HG03342 (cell line): ENCODE measurements around the gene HPCAL1.

Source experiments
- ATAC-seq: cut with Tn5 transposase; IDR thresholded peaks from one replicate; pipeline ENCODE4 v1.9.1; 2021; ENCODE audit warnings: mild to moderate bottlenecking, moderate library complexity; ENCODE audit not compliant: unreplicated experiment

HPCAL1 gene

DNA sequence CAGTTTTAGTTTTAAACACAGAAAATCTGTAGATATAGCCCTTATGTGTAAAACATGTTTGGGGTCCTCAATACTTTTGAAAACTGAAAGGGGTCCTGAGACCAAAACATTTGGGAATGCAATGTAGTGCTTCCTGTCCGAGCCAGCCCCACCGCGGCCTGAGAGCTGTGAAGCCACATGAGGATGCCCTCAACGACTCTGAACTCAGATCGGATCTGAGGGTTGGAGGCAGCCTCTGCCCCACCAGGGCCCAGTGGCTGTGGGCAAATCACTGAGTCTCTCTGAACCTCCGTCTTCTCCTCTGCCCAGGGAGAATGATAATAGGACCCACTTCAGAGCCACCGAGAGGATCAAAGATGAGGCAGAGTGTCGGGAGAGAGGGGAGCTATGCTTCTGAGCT, 33.4 kb upstream of the HPCAL1 start:
- no peak for ATAC-seq

DNA sequence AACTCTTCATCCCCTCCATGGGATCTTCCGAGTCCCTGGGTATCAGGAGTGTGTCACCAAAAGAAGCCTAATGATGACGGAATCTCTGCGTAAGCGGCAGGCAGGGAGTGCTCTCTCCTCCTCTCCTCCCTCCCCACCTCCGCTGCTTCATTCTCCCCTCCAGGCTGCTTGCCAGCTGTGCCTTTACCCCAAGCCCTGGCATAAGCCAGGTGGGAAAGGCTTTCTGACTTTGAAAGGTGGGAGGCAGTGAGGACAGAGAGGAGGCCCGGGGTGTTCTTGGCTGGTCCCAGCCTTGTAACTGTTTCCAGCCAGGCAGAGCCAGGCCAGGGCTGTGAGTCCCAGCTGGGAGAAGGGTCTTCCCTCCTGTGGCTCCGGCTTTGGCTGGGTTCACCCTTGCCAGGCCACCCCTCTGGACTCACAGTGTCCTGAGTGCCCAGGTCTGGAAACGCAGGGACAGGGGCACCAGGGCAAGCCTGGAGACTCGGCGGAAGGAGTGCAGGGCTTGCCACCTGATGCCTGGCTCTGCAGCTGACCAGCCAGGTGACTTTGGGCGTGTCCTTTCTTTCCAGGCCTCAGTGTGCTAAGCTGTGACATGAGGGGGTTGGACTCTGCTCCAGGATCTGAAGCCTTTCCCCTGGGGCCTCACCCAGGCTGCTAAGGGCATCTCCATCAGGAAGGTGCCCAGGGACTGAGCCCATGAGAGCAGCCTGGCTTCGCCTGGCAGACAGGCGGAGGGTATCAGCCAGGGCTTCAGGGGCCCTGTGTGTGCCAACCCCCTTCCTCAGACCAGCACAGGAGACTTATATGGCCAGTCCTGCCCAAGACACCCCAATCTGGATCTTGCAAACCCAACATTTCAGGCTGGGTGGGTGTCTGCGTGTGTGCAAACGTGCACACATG, 32.7 kb upstream of the HPCAL1 start:
- ATAC-seq = no peak

DNA sequence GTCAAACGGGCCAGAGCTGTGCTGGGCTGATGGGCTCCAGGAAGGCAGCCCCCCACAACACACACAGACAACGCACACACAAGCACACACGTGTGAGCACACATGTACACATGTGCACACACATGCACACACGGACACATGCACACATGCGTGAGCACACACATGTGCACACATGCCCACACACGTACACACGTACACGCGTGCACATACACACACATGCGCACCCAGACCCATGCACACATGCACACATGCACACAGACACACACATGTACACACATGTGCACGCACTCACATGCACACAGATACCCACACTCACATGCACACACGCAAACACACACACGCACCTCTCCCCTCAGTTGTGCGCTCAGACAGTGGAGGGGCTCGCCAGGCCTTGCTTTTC, 31.2 kb upstream of the HPCAL1 start:
- no peak for ATAC-seq

DNA sequence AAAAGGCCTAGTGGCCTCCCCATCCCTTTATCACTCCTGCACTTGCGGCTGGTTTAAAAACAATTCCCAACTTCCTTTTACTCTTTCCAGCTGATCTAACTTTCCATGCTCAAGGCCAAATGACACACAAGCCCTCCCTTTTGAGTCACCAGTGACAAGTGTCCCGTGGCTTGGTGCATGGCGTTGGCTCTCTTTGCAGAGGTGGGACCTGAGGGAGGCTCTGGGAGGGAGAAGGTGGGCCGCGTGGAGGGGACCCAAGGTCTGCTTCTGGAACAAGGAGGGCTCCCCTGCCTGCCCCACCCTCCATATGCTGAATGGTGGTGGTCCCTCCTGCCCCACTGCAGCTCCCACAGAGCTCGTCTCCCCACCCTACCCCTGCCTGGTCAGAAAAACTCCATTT, 30.8 kb upstream of the HPCAL1 start:
- ATAC-seq = no peak

DNA sequence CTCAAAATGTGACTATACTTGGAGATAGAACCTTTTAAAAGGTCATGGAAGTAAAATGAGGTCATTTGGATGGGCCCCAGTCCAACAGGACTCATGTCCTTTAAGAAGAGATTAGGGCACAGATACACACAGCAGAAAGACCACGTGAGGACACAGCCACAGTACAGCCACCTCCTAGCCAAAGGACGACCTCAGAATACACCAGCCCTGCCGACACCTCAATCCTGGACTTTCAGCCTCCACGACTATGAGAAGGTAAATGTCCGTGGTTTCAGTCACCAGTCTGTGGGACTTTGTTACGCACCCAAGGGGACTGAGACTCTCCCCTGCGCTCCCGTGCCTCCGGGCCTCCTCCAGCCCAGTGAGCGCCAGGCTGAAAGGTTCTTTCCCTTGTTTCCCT, 30.2 kb upstream of the HPCAL1 start:
- ATAC-seq = no peak

DNA sequence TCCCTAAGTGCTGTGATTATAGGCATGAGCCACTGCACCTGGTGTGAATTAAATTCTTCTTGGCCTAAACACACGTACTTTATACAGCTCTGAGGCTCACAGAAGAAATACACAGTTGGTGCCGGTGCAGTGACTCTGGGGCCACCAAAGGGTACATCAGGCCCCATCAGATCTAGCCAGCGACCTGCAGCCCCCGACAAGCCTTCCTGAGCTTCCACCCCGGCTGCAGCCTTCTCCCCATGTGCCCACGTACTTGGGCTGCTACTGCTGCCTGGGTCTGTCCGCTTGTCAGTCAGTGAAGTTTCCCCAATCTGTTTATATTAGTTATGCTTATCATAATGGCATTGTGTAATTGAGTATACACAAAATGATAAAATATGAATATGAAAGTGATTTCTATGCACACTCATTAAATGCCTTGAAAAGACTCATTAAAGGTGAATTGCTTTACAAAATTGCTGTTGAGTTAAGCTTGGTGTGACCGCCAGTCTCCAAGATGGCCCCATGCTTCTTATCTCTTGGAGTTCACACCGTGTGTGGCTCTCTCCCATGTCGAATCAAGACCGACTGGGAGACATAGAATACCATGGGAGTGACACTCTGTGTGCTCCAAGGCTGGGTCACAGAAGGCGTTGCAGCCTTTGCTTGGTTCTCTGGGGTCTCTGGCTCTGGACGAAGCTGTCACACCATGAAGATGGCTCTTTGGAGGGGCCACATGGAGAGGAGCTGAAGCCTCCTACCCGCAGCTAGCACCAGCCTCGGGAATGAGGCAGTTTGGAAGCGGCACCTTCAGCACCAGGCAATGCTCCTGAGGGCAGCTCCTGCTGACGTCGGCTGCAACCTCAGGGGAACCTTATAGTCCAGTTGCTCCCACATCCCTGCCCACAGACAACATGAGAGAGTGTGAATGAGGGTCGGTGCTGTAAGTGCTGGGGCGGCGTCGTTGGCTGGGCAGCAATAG, 29.2 kb upstream of the HPCAL1 start:
- ATAC-seq = no peak

DNA sequence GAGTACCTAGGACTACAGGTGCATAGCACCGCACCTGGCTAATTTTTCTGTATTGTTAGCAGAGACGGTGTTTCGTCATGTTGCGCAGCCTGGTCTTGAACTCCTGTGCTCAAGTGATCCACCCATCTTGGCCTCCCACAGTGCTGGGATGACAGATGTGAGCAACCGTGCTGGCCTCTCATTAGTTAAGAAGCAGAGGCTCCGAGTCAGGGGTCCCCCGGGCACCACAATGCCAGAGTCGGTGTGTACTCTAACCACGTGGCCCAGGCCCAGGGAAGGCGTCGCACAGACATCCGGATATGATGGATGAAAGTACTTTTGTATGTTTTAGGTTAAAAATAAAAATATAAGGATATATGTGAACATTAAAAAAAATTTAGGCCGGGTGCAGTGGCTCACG, 28.3 kb upstream of the HPCAL1 start:
- no peak for ATAC-seq

DNA sequence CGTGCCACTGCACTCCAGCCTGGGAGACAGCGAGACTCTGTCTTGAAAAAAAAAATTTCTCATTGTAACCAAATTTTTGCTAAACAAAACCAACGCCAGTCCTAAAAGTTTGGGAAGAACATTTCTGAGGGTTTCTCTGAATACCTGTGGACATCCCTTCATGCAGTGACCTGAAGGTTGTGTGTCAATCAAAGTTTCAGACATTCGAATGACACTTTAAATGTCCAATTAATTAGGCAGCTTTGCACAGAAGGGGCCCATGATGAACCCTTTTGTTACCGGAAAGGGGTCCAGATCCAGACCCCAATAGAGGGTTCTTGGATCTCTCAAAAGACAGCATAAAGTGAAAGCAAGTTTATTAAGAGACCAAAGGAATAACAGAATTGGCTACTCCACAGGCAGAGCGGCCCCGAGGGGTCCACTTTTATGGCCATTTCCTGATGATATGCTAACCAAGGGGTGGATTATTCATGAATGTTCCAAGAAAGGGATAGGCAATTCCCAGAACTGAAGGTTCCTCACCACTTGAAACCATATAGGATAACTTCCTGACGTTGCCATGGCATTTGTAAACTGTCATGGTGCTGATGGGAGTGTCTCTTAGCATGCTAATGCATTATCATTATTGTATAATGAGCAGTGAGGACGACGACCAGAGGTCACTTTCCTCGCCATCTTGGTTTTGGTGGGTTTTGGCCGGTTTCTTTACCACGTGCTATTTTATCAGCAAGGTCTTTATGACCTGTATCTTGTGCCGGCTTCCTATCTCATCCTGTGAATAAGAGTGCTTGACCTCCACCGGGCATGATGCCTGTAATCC, 27.5 kb upstream of the HPCAL1 start:
- no peak for ATAC-seq

DNA sequence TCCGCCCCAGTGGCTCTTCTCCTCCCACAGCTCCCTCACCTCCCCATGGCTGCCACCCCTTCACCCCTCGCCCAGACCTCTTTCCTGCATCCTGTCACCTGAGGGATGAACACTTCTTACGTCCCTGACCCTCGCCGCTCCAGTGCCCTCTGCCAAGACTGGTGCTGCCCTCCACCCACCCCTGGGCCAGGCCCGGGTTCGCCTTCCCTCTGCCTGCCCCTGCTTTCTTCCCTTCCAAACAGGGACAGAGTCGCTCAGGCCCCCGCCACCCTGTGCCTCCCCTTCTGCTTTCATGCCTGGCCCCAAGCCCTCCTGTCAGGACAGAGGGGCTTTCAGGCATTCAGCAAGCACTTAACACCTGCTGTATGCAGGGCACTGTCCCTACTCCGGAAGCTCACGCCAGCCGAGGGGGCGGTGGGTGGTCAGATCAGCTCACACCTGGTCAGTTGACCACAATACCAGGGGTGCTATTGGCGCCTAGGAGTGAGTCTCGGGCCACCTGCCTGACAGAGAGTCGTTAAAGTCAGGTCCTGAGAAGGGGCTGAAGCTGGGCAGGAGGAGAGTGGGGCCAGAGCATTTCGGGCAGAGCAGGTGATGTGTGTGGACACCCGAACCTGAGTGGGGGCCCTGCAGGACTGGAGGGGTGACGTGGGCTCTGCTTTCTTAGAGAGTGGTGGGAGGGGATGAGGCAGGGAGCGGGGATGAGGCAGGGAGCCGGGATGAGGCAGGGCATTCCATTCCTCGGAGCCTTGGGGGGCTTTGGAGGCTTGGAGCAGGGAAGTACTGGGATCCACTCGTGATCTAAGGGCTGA, 26.0 kb upstream of the HPCAL1 start:
- ATAC-seq = no peak

DNA sequence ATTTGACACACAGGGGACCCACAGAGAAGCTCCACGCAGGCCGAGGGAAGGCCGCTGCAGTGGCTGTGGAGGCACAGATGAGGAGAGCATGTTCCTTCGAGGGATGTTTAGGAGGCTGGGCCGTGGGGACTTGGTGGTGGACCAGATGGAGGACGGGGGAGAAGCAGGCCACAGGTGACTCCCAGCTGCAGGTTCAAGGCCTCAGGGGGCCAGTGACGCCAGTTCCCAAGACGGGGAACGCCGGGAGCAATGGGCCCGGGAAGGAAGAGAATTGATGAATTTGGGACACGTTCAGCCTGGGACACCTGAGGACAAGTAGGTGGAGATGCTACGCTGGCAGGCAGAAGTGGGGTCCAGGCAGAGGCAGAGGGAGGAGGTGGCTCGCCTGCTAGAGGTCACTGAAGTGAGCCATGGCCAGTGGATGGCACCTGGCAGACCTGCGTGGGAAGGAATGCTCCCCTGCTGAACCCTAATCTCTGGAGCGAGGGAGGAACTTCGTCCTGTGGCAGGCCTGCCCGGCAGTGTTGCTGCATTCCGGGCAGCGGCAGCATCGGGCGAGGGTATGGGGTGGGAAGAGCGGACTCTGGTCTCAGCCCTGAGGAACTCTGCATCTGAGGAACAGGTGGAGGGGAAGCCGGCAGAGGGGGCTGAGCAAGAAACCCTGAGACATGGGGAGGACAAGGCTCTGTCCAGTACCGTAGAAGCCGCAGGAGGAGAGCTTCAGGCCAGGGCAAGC, 25.2 kb upstream of the HPCAL1 start:
- ATAC-seq = no peak

DNA sequence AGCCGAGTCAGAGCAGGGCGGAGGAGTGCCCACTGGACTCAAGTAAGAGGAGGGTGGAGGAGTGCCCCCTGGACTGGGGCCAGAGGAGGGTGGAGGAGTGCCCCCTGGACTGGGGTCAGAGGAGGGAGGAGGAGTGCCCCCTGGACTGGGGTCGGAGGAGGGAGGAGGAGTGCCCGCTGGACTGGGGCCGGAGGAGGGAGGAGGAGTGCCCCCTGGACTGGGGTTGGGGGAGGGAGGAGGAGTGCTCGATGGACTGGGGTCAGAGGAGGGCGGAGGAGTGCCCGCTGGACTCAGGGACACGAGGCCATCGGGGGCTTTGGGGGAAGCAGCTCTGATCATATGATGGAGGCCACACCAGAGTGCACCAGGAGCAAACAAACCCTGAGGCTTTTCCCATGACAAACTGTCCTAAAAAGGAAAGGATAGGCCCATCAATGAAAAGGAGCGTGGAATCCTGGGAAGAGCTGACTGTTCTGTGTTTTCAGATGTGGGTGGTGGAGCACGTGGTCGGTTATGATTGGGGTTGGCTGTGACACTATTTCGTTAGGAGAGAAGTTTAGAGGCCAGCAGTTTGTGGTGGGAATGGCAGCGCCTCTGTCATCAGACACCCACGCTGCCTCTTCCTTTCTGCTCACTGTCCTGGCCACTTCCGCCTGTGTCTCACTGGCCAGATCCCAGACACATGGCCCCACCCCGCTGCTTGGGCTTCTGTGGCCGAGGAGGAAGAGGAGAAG, 24.5 kb upstream of the HPCAL1 start:
- no peak for ATAC-seq

DNA sequence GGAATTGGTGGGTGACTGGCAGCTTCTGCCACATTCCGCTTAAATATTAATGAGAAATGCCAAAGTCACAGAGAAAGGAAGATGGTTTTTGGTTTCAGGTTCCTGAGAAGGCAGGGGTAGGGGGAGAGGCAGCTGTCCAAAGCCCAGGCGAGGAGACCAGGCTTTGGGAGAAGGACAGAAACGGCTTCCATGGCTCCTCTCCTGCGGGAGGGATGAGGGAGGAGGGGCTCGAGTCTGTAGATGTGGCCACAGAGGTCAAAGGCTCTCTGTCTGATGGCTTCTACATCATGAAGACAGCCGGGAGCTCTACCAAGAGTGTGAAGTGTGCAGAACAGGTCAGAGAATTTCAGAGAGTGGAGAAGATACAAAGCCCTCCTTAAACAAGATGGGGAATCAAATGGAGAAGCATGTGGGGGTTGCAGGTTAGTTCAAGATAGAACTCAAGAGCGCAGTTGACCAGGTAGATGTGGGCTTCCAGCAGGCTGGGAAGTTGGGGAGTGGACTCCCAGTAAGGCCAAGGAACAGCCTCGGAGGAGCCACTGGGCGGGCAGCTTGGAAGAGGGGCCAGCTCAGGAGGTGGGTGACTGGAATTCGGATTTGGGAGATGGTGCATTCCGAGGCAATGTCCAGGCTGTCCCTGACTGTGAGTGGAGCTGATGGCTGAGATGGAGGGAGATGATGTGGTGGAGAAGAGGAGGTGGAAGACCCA, 23.8 kb upstream of the HPCAL1 start:
- ATAC-seq = no peak

DNA sequence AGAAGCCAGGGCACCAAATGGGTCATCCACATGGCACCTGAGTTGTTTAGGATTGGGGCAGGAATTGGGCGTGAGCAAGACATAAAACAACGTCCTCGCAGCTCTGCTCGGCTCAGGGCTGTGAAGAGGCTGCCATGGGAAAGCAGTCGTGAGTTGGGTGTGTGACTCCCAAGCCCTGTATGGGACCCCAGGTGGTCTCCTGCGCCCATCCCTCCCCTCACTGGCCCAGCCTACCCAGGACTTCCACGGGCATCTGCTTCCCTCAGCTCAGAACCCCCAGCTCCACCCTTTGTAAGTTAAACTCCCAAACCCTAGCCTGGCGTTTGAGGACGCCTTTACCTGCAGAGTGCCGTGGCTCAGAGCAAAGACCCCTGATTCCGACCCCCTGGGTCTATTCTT, 23.2 kb upstream of the HPCAL1 start:
- ATAC-seq = no peak

DNA sequence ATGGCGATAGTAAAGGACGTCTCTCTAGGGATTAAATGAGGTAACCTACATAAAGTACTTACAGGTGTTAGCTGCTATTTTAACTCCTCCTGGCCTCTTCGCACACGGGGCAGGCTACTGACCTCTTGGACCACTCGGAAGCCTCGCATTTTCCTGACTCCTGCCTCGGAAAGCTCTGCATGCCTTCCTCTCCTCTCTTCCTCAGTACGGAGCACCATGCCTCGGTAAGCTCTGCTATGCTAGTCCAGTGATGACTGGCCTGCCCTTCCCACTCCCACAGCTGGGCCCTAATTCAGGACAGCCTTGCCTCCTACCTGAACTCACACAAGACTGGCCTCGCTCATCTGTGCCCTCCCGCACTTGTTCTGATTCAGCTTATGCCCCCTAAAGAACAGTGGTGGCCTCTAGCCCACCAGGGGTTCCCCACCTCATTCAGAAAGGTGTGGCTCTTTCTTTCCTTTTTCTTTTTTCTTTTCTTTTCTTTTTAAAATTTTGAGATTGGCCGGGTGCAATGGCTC, 22.7 kb upstream of the HPCAL1 start:
- no peak for ATAC-seq

DNA sequence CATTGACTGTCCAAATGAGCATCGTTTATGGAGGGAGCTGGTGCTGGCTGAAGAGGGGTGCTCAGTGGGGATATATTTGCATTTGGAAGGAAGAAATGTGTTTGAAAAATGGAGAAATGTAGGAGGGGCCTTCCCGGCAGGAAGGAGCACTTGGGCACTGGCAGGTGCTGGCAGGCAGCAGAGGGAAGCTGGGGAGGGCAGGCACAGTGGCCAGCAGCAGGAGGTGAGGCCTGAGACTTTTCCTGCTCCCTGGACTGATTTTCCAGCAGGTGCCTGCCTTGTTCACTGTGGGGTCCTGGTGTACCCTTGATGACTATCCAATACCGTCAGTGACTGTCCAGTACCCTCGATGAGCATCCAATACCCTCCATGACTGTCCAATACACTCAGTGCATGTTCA, 20.8 kb upstream of the HPCAL1 start:
- ATAC-seq = no peak

DNA sequence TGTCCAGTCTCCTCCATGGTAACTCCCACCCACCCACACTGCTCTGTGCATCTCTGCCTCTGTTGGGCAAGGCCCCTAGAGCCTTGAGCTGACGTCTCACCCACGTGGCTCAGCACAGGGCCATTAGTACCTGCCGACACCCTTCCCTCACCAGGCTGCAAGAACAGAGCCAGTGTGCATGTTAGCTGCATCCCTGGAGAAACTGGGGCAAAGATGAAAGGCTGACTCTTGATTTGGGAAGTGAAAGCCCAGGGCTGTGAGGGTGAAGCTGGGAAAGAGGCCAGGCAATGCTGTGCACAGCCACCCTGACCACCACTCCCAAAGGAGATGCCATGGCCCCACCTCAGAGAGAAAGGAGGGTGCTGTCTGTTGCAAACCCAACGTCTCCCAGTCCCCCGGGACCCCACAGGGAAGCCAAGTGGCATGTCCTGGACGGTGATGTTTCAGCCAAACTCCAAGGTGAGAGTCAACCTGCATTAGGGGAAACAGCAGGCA, 20.0 kb upstream of the HPCAL1 start:
- no peak for ATAC-seq

DNA sequence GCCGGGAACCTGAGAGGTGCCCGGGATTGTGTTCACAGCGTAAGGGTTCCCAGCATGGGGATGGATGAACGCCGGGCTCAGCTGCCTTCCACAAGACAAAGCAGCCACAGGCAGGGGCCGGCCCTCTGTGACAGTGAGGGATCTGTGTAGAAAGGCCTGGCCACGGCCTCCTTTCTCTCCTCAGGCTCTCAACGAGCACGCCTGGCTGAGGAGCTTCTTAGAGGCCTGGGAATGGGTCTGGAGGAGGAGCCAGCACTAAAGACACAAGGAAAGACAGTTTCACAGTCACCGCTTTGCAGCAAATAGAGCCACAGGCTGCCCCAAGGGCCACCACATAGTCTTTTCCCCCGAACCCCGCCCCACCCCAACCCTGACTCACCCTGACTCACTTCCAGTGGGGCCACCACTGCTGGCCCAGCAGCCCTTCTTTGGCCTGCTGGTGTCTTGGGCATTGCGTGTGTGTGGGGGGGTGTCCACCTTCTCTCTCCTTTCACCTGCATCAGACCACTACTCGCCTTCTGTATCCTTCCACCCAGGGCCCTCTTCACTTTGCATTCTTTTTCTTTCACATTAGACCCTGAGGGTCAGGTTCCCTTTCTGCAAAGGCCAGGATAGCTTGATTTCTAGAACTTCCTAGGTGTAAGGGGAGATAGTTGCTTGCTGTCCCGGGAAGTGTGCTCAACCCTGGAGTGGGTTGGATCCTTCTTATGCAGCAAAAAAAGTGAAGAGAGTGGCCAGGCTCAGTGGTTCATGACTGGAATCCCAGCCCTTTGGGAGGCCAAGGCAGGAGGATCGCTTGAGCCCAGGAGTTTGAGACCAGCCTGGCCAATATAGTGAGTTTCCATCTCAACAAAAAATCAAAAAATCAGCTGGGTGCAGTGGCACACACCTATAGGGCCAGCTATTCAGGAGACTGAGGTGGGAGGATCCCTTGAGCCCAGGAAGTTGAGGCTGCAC, 19.3 kb upstream of the HPCAL1 start:
- ATAC-seq = no peak
